Rectal smooth muscle tissue (tissue), 1 donor: ENCODE measurements around the gene GMDS.

ENCODE experiments used
- H3K27ac ChIP-seq: one replicate; pipeline ENCODE4 v1.7.0; 2013; ENCODE audit warnings: low read depth, low read length, inconsistent platforms
- H3K27me3 ChIP-seq: one replicate; pipeline ENCODE4 v1.7.0; 2013; ENCODE audit warnings: low read length; ENCODE audit not compliant: control insufficient read depth, insufficient read depth
- H3K36me3 ChIP-seq: one replicate; pipeline ENCODE4 v1.7.0; 2013; ENCODE audit warnings: low read length; ENCODE audit not compliant: control insufficient read depth, insufficient read depth
- H3K4me1 ChIP-seq: one replicate; pipeline ENCODE4 v1.7.0; 2013; ENCODE audit warnings: low read length; ENCODE audit not compliant: control insufficient read depth, insufficient read depth
- H3K4me3 ChIP-seq: one replicate; pipeline ENCODE4 v1.7.0; 2013; ENCODE audit warnings: low read length
- H3K9ac ChIP-seq: one replicate; pipeline ENCODE4 v1.7.0; 2013; ENCODE audit warnings: low read length

Gene GMDS

DNA sequence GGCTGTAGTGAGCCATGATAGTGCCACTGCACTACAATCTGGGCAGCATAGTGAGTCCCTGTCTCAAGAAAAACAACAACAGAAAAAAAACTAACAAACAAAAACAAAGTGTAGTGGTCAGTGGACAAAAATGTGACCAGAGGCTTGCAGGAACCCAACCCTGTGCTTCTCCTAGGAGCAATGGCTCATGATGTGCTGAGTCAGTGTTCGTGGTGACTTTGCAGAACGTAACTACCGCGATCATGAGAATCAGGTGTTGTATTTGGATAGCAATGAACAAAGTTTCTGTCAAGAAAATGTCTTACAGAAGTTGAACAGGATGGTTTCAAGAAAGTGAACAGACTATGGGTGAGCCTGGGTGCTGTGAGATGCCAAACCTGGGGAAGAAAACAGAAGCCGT lies 654.2 kb downstream of the GMDS start:
- Histone ChIP-seq H3K27ac (no peak overlapping the region), H3K9ac (no peak overlapping the region), H3K27me3 (peaks cover 14% of the 10 kb centered on the region), H3K36me3 (no peaks in the 10 kb centered on the region), H3K4me3 (no peak overlapping the region), H3K4me1 (no peaks in the 10 kb centered on the region)

DNA sequence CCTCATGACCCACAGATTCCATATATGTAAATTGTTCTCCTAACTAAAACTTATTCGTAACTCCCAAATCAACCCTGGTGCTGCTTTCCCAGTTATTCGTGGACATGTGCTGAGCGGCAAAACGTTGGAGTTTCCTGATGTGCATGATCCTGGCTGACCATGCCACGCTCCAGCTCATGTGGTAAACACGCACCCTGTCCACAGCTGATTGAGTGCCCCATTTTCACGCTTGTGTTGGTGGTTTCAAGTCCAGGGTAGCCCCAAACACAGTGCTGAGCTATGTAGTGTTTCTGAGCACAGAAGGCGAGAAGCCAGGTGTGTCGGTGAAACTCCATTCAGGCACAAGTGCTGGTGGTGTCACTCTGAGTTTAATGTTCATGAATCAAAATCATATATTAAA lies 654.8 kb downstream of the GMDS start:
- H3K27me3 ChIP-seq, result peaks cover 9% of the 10 kb centered on the region
- H3K4me1 ChIP-seq, result no peaks in the 10 kb centered on the region
- H3K36me3 ChIP-seq, result no peaks in the 10 kb centered on the region
- no peak overlapping the region for H3K4me3 ChIP-seq
- H3K27ac ChIP-seq, result no peak overlapping the region
- H3K9ac ChIP-seq, result no peak overlapping the region

DNA sequence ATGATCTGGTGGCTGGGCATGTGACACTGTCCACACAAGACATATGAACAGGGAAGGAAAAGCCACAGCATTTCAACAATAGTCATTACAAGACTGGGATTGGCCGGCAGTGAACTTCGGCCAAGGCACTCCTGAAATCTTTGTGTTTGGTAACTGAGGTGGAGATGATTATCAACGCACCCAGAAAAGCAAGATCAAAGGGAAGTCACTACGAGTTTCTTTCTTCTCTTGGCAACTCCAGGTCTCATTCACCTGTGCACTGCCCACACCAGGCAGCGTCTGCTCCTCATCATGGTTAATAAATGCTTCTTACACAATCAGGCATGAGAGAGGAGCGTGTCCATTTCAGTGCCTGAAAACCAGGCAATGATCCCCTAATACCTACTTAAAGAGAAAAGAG lies 656.2 kb downstream of the GMDS start:
- H3K36me3 ChIP-seq, result no peaks in the 10 kb centered on the region
- no peak overlapping the region for H3K4me3 ChIP-seq
- H3K4me1 ChIP-seq, result no peaks in the 10 kb centered on the region
- H3K27ac ChIP-seq, result no peak overlapping the region
- peaks cover 3% of the 10 kb centered on the region for H3K27me3 ChIP-seq
- no peak overlapping the region for H3K9ac ChIP-seq

DNA sequence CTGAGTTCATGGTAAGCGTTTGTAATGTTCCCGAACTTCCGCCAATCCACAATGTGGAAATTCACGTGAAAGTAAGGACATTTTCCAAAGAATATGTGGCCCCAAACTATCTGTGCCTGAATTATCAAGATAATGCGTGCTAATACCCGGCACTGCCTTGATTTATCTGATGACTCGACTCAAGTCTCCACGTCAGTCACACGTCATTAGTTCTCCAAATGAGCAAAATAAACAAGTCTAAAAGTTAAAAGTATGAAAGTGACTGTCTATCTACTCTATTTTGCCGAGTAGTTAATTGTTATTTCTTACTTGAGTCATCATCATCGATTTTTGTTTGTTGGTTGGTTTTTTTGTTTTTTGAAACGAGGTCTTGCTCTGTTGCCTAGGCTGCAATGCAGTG lies 657.4 kb downstream of the GMDS start:
- H3K27ac ChIP-seq, result no peak overlapping the region
- no peaks in the 10 kb centered on the region for H3K36me3 ChIP-seq
- H3K4me3 ChIP-seq, result no peak overlapping the region
- H3K4me1 ChIP-seq, result no peaks in the 10 kb centered on the region
- no peaks in the 10 kb centered on the region for H3K27me3 ChIP-seq
- no peak overlapping the region for H3K9ac ChIP-seq

DNA sequence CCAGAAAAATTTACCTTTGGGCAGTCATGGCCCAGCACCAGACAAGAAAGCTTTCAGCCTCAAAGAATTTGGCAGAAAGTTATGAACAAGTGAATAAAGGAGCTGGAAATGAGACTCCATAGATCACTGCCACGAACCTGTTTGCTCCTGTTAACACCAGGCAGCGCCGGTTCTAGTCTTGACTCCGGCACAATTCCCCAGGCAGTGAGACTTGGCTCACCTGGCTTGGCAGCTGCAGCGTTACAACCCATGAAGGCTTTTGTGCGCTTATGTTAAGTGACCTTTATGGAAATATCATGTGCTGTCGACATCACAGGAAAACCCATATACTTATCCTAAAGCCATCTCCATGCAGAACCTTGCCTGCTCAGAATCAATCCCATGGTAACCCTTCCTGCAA lies 657.9 kb downstream of the GMDS start:
- H3K27ac ChIP-seq, result no peak overlapping the region
- H3K9ac ChIP-seq, result no peak overlapping the region
- H3K27me3 ChIP-seq, result no peaks in the 10 kb centered on the region
- no peak overlapping the region for H3K4me3 ChIP-seq
- H3K36me3 ChIP-seq, result no peaks in the 10 kb centered on the region
- H3K4me1 ChIP-seq, result no peaks in the 10 kb centered on the region

DNA sequence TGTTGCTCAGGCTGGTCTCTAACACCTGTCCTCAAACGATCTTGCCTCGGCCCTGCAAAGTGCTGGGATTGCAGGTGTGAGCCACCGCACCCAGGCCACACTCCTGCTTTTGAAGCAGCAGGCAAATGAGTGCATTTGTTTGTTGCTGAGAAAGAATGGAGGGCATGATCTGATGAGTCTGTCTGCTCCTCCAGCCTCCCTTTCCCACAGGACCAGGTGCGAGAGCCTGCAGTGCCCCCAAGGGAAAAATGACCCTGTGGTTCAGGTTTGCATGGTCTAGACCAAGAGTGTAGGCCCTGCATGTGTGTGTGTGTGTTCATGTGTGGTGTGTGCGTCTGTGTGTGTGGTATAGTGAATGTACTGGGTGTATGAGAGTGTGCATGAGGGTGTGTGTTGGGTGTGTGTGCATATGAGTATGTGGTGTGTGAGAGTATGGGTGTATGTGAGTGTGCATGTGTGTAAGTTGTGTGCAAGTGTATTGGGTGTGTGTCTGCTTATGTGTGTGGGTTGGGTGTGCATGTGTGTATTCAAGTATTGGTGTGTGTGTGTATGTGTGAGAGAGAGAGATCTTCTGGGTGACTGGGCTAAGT lies 658.4 kb downstream of the GMDS start:
- H3K27me3 ChIP-seq, result no peaks in the 10 kb centered on the region
- no peaks in the 10 kb centered on the region for H3K36me3 ChIP-seq
- no peak overlapping the region for H3K27ac ChIP-seq
- no peak overlapping the region for H3K4me3 ChIP-seq
- no peaks in the 10 kb centered on the region for H3K4me1 ChIP-seq
- H3K9ac ChIP-seq, result no peak overlapping the region

DNA sequence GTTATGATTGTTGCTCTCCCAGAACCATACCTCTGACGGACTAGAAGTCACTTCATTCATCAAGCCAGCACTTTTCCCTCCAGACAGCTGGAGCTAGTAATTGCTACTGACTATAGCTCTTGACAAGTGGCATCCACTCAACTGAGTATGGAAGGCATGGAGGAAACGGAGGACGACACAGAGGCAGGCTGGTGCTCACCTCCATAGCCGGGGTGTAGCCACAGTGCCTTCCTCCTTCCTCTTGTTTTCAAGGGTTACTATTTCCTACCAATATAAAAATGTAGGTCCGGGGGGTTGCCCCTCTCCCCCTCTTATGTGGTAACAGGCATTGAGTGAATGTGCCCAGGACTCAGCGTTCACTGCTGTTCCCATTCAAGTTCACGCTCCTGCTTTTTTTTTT lies 659.1 kb downstream of the GMDS start:
- Histone ChIP-seq H3K9ac (no peak overlapping the region), H3K36me3 (no peaks in the 10 kb centered on the region), H3K27me3 (no peaks in the 10 kb centered on the region), H3K27ac (no peak overlapping the region), H3K4me3 (no peak overlapping the region), H3K4me1 (no peaks in the 10 kb centered on the region)

DNA sequence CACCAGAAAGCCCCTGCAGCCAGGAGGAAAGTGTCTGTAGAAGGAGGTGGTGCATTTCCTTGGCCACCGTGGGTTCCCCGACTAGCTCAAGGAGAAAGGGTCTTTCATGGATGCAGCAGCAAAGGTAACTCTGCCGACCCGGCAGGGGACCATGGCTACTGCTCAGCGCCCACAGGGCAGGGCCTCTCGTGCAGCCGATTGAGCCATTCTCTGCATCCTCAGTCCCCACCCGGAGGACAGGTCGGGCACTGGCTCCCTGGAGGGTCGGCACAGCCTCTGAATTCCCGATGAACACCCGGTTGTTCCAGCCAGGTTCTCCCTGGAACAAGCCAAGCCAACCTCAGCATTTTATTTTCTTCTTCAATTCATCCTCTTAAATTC lies 659.7 kb downstream of the GMDS start:
- Histone ChIP-seq H3K36me3 (no peaks in the 10 kb centered on the region), H3K4me1 (no peaks in the 10 kb centered on the region), H3K4me3 (no peak overlapping the region), H3K9ac (no peak overlapping the region), H3K27me3 (no peaks in the 10 kb centered on the region), H3K27ac (no peak overlapping the region)

DNA sequence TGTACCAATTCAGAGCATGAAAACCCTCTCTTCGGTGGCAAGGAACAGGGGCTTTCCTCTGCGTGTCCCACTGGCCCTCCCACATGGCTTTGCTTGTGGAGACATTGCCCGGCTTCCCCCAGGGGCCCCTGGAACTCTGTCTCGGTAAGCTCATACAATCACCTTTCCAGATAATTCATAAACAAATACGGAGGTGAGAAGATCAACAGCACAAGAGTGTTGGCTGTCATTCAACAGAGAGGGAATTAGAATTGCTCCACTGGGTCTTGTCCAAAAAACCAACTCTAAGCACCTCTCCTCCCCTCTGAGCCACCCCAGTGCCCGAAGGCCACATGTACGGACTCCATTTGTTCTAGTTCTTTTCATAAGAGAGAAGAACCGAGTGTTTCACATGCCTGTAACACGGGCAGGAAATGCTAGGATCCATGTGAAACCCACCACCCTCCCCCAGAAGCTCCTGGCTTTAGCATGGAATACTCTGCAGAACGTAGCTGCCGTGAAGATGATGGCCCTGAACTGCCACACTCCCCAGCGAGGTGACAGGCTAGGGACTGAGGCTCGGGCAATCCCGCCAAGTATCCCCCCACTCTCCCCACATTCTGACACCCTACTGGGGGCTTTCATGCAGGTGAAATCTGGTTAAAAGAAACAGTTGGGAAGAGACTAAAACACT lies 660.3 kb downstream of the GMDS start:
- Histone ChIP-seq H3K4me3 (no peak overlapping the region), H3K9ac (no peak overlapping the region), H3K36me3 (no peaks in the 10 kb centered on the region), H3K27ac (no peak overlapping the region), H3K27me3 (no peaks in the 10 kb centered on the region), H3K4me1 (no peaks in the 10 kb centered on the region)

DNA sequence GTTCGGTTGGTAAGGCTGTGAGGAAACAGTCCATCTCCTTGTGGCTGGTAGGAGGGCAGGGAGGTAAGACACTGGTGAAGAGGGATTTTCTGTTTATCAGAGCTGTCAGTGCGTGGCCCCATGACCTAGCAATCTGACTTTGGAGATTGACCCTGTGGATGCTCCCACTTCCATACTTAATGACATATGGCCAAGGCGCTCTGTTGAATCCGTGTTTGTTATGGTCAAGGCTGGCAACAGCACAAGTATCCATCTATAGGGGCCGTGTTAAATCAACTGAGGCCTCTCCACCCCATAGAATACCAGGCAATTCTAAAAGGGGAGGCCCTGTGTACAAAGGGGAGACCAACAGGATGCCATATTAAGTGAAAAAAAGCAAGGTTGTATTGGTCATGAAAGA lies 661.3 kb downstream of the GMDS start:
- Histone ChIP-seq H3K27ac (no peak overlapping the region), H3K4me1 (no peaks in the 10 kb centered on the region), H3K27me3 (no peaks in the 10 kb centered on the region), H3K36me3 (no peaks in the 10 kb centered on the region), H3K4me3 (no peak overlapping the region), H3K9ac (no peak overlapping the region)

DNA sequence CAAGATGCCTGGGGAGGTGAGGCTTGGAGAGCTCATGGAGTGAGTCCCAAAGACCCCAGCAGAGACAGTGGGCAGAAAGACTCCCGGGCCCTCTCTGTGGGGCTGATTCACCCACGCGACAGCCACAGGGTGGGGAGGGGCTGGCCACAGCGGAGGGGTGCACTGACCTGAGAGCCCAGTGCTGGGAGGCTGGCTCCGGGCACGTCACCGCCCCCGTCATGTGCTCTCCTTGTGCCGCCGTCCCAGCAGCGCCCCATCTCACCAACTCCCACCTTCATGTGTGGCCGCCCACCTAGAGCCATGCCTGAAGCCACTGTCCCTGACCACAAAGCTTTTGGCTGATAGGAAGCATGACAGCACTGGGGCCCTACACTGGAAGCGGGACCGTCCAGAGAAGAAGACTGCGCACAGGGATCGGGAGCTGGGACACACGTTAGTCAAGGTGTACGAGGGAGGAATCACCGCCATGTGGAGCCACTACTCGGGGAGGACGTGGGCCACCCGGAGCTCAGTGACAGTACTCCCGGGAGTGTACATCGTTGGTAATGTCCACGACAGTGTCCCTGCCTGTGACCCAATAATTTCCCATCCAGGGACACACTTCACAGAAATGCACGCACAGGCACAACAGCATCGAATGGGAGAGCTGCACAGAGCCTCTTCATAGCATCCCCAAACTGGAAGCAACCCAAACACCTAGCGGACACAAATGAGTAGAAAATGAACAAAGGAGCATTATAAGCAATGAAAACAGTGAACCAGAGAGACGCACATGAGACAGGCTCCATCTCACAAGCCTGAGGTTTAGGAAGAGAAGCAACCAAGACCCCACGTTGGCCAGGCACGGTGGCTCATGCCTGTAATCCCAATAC lies 664.0 kb downstream of the GMDS start:
- H3K36me3 ChIP-seq, result no peaks in the 10 kb centered on the region
- H3K4me1 ChIP-seq, result no peaks in the 10 kb centered on the region
- H3K4me3 ChIP-seq, result no peak overlapping the region
- H3K27me3 ChIP-seq, result no peaks in the 10 kb centered on the region
- no peak overlapping the region for H3K27ac ChIP-seq
- no peak overlapping the region for H3K9ac ChIP-seq

DNA sequence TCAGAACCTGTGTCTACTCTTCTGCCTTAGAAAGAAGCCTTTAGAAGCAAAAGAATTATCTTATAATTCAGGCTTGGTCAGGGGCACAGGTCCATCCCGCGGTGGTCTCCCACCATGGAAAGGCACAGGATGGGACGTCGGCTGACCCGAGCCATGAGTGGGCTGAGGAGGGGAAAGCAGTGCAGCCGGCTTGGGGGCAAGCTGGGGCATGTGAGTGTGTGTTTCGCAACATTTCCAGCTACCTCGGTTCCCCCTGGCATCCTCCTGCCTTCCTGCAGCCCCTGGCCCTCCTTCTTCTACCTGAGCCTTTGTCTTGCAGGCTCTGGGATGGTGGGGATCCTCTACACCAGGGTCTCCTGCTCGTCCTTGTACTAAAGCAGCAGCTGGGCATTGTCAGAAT lies 664.8 kb downstream of the GMDS start:
- no peaks in the 10 kb centered on the region for H3K27me3 ChIP-seq
- no peak overlapping the region for H3K4me3 ChIP-seq
- no peaks in the 10 kb centered on the region for H3K36me3 ChIP-seq
- H3K4me1 ChIP-seq, result no peaks in the 10 kb centered on the region
- H3K27ac ChIP-seq, result no peak overlapping the region
- no peak overlapping the region for H3K9ac ChIP-seq
